GM12891 (cell line): ENCODE measurements around the gene CADM3.

ENCODE experiments used
- DNase-seq: peaks from one replicate; pipeline ENCODE4 v3.0.0; 2011; ENCODE audit warnings: low spot score; ENCODE audit not compliant: insufficient read length
- FAIRE-seq: peaks from 2 replicates; lab custom pipeline; 2011; peaks lifted over from hg19 to GRCh38; lab: Jason Lieb, UNC
- PAX5 ChIP-seq: IDR thresholded peaks from 2 replicates; pipeline ENCODE4 v1.6.1; 2011; ENCODE audit warnings: low read length, moderate library complexity, mild to moderate bottlenecking; ENCODE audit not compliant: insufficient read depth, severe bottlenecking
- POLR2A ChIP-seq: IDR thresholded peaks from 2 replicates; pipeline ENCODE4 v1.6.1; 2011; ENCODE audit warnings: low read depth, low read length, control low read depth
- POLR2AphosphoS5 ChIP-seq: IDR thresholded peaks from 2 replicates; pipeline ENCODE4 v1.6.1; 2011; ENCODE audit warnings: low read depth, low read length, control low read depth
- POU2F2 ChIP-seq: IDR thresholded peaks from 2 replicates; pipeline ENCODE4 v1.6.1; 2011; ENCODE audit warnings: low read depth, mild to moderate bottlenecking, control low read depth, low read length, moderate library complexity
- SPI1 ChIP-seq: IDR thresholded peaks from 2 replicates; pipeline ENCODE4 v1.6.1; 2011; ENCODE audit warnings: low read depth, low read length, control low read depth
- TAF1 ChIP-seq: IDR thresholded peaks from 2 replicates; pipeline ENCODE4 v1.6.1; 2011; ENCODE audit warnings: low read depth, low read length, control low read depth

Gene CADM3

GRCh38 chr1:159146980-159147379 lies 24.4 kb upstream of the CADM3 start:
- DNase-seq (no peak), FAIRE-seq (no peak)
- TF ChIP-seq POU2F2 (no peak), POLR2A (no peak), SPI1 (no peak), TAF1 (no peak)

GRCh38 chr1:159152031-159152430 lies 19.4 kb upstream of the CADM3 start:
- TF ChIP-seq TAF1 (no peak), SPI1 (0 out of 2 replicates have a peak, but pooled peaks have one; percentile 11)
- no peak for FAIRE-seq
- no peak for DNase-seq

- TF ChIP-seq SPI1 = no peak
- no peak for TF ChIP-seq TAF1
- no peak for TF ChIP-seq POLR2A
- FAIRE-seq (peak; percentile 97), DNase-seq (no peak)
These were observed 10.3 kb upstream of the CADM3 start for GRCh38 chr1:159161001-159161718.

DNA sequence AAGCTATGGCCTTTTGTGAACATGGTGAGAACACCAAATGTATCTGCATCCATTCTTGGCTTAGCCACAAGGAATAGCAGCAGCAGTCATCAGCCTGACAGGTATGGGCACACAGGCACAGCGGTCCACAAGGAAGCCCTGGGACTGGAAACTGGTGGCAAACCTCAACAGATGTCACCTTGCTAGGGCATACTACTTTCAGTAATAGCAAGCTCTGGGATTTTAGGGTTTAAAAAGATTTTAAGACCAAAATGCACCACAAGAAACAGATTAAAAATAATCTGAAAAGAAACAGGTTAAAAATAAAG lies 9.7 kb upstream of the CADM3 start:
- DNase-seq = no peak
- TF ChIP-seq POLR2AphosphoS5 (no peak), SPI1 (no peak)
- no peak for FAIRE-seq

DNA sequence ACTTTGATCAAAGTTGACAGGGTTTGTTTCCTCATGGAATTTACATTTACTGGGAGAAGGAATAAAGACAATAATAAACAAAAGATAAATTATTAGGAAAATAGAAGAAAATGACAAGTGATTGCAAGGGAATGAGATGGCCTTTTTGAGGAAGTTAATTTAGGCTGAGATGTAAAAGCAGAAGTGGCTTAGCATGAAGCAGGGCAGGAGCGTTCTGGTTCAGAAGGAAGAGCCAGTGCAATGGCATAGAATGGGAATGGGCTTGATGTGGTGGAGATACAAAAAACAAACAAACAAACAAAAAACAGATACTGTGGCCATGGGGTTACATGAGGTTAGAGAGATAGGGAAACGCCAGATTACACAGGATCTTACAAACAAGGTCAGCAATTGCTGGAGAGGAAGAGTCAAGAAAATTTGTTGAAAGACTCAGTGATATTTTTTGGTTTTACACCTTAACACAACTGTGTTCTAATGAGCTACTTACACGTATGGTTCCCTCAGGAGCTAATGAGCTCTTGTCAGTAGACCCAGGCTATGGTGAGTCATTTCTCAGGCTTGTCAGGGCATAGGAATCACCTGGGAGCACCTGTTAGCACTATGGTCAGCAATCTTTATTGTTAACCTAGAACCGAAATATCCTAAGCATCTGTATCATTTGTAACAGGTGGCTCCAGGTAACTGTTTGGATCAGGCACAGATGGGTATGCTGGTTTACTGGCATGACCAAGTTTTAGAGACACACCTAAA lies 8.7 kb upstream of the CADM3 start:
- FAIRE-seq (no peak), DNase-seq (no peak)
- TF ChIP-seq TAF1 (no peak), POU2F2 (no peak), SPI1 (peak; percentile 52; the same call in 1 of the 2 replicates)

DNA sequence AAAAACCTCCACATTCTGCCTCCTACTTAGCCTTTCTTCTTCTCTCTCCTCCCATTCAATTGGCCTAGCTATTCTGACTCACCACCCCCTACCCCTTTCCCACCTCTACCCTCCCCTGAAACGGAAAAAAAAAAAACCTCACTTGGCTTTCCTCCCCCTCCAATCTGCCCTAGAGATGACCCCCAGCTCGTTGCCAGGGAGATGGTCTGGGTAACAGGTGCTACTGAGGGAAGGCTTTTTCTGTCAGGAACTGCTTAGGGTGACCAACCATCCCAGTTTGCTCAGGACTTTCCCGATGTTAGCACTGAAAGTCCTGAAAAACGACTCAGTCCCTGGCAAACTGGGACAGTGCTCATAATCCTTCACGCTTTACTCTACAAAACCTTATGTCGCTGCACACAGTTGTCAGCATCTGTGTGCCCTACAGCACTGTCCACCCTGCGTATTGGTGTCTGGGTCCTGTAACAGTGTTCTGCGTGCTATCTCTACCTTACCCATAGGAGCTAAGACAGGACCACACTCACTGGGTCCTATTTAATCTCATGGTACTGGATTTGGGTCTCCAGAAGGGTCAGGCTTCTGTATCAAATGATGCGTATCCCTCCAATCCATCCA lies 7.7 kb upstream of the CADM3 start:
- DNase-seq (no peak), FAIRE-seq (no peak)
- TF ChIP-seq POLR2A (no peak), SPI1 (no peak), POU2F2 (no peak), PAX5 (no peak), TAF1 (no peak), POLR2AphosphoS5 (no peak)

GRCh38 chr1:159168043-159168442 lies 3.4 kb upstream of the CADM3 start:
- TF ChIP-seq POLR2AphosphoS5 (no peak), PAX5 (no peak), POLR2A (no peak), SPI1 (no peak), TAF1 (no peak), POU2F2 (no peak)
- DNase-seq (no peak), FAIRE-seq (no peak)

- FAIRE-seq = no peak
- no peak for DNase-seq
- TF ChIP-seq PAX5 (no peak), TAF1 (no peak), POU2F2 (no peak), POLR2AphosphoS5 (no peak), SPI1 (no peak), POLR2A (no peak)
These were observed 776 bp upstream of the CADM3 start for GRCh38 chr1:159170639-159171038.

- FAIRE-seq (peak; percentile 38), DNase-seq (no peak)
- TF ChIP-seq POLR2A (no peak), POU2F2 (no peak), TAF1 (no peak), SPI1 (no peak), PAX5 (no peak), POLR2AphosphoS5 (no peak)
These were observed 480 bp downstream of the CADM3 start for GRCh38 chr1:159171688-159172501.
